ENCODE measurements around the gene ASPG. TPM values are rescaled to one million over a fixed set of nuclear protein-coding genes. Genes with fewer than 3 reads are reported as not detected.

The ASPG gene
- total RNA-seq, 1 experiment from 2014 or later = 3.4 TPM

GRCh38 chr14:104163541-104163940 lies 78.0 kb downstream of the ASPG start (continued):
- TF ChIP-seq USF1 (CRISPR knock-in tag; IDR thresholded peaks at IDR 0.05) (no peak), SP1 (CRISPR knock-in tag; conservative IDR thresholded peaks at IDR 0.05) (no peak), NR2C2 (CRISPR knock-in tag; IDR thresholded peaks at IDR 0.05) (no peak), SMAD3 (CRISPR knock-in tag; IDR thresholded peaks at IDR 0.05; ENCODE audit: borderline replicate concordance) (no peak), RORB (CRISPR knock-in tag; IDR thresholded peaks at IDR 0.05) (no peak)

- POLR2A ChIA-PET = no interaction called here
These were observed 78.5 kb downstream of the ASPG start for GRCh38 chr14:104164041-104164440.

DNA sequence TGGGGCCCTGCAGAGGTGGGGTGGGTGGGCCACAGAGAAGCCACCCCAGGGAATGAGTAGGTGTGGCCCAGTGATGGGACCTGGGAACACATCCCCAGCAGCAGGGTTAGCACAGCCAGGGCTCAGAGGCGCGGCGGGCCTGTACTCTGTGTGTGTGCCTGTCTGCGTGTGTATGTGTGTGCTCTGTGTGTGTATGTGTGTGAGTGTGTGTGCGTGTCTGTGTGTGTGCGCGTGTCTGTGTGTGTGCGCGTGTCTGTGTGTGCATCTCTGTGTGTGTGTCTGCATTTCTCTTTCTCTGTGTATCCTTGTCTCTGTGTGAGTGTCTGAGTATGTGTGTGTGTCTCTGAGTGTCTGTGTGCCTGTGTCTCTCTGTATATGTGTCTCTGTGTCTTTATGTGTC lies 79.0 kb downstream of the ASPG start:
- ChIA-PET CTCF (no interaction called here), POLR2A (no interaction called here)
- Mint-ChIP-seq H3K36me3 (no peaks in the 10 kb centered on the region), H3K27me3 (ENCODE audit: low read depth) (no peaks in the 10 kb centered on the region), H3K9me3 (no peaks in the 10 kb centered on the region), H3K4me1 (peaks cover 5% of the 10 kb centered on the region), H3K27ac (no peak overlapping the region), H3K4me3 (no peak overlapping the region)
- TF ChIP-seq, protein P1, sequence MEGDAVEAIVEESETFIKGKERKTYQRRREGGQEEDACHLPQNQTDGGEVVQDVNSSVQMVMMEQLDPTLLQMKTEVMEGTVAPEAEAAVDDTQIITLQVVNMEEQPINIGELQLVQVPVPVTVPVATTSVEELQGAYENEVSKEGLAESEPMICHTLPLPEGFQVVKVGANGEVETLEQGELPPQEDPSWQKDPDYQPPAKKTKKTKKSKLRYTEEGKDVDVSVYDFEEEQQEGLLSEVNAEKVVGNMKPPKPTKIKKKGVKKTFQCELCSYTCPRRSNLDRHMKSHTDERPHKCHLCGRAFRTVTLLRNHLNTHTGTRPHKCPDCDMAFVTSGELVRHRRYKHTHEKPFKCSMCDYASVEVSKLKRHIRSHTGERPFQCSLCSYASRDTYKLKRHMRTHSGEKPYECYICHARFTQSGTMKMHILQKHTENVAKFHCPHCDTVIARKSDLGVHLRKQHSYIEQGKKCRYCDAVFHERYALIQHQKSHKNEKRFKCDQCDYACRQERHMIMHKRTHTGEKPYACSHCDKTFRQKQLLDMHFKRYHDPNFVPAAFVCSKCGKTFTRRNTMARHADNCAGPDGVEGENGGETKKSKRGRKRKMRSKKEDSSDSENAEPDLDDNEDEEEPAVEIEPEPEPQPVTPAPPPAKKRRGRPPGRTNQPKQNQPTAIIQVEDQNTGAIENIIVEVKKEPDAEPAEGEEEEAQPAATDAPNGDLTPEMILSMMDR (IDR thresholded peaks at IDR 0.05) = no peak
- TF ChIP-seq GABPB1 (CRISPR knock-in tag; IDR thresholded peaks at IDR 0.05) = no peak
- DNase-seq (ENCODE audit: low spot score) (no peak), ATAC-seq (no peak)

More at GRCh38 chr14:104164041-104164440, 78.5 kb downstream of the ASPG start:
- ATAC-seq = no peak
- CTCF ChIA-PET = no interaction called here
- DNase-seq (ENCODE audit: low spot score) = no peak
- Mint-ChIP-seq H3K4me1 (peaks cover 2% of the 10 kb centered on the region; the same call in 1 of the 2 replicates), H3K9me3 (no peaks in the 10 kb centered on the region), H3K4me3 (no peak overlapping the region), H3K36me3 (no peaks in the 10 kb centered on the region), H3K27ac (no peak overlapping the region), H3K27me3 (ENCODE audit: low read depth) (no peaks in the 10 kb centered on the region)
- TF ChIP-seq TEAD4 (CRISPR knock-in tag; IDR thresholded peaks at IDR 0.05) = no peak

Small RNAs within 50 kb of the gene (microRNA-seq; reads per million reads assigned to microRNA genes)
- gene MIR203A (ENCODE audit: borderline number of aligned reads) (not detected), gene MIR203B (ENCODE audit: borderline number of aligned reads) (not detected)

Other genes starting within 250 kb of the ASPG start
- gene PPP1R13B, start 238.1 kb upstream of the ASPG start, total RNA-seq (2021) = 9.3 to 10.3 TPM (median 10.0 TPM) in 3 replicates
- gene TDRD9, start 157.2 kb upstream of the ASPG start, total RNA-seq (2021) = 0.05 to 0.17 TPM in 2 of 3 replicates, not detected in the other
- gene RD3L, start 143.2 kb upstream of the ASPG start, total RNA-seq (2021) = not detected in 3 replicates
- gene KIF26A, start 52.9 kb downstream of the ASPG start, total RNA-seq (2021) = 36.4 to 53.4 TPM (median 39.5 TPM) in 3 replicates